ENCODE data around the gene CIDEB. TPM values are rescaled to one million over a fixed set of nuclear protein-coding genes. Genes with fewer than 3 reads are reported as not detected.

The CIDEB gene
- total RNA-seq, 6 donors from 2014 or later: 9.4 to 14.8 (median 12.8) TPM

DNA sequence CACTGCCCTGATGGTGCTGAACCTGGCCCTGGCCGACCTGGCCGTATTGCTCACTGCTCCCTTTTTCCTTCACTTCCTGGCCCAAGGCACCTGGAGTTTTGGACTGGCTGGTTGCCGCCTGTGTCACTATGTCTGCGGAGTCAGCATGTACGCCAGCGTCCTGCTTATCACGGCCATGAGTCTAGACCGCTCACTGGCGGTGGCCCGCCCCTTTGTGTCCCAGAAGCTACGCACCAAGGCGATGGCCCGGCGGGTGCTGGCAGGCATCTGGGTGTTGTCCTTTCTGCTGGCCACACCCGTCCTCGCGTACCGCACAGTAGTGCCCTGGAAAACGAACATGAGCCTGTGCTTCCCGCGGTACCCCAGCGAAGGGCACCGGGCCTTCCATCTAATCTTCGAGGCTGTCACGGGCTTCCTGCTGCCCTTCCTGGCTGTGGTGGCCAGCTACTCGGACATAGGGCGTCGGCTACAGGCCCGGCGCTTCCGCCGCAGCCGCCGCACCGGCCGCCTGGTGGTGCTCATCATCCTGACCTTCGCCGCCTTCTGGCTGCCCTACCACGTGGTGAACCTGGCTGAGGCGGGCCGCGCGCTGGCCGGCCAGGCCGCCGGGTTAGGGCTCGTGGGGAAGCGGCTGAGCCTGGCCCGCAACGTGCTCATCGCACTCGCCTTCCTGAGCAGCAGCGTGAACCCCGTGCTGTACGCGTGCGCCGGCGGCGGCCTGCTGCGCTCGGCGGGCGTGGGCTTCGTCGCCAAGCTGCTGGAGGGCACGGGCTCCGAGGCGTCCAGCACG, 8.2 kb upstream of the CIDEB start:
- TF ChIP-seq EP300 (IDR thresholded peaks at IDR 0.05): peak in 1 of 4 donors; percentile 15
- peak in 1 of 4 donors; percentile 5 for TF ChIP-seq POLR2A (IDR thresholded peaks at IDR 0.05)
- TF ChIP-seq, protein P1, sequence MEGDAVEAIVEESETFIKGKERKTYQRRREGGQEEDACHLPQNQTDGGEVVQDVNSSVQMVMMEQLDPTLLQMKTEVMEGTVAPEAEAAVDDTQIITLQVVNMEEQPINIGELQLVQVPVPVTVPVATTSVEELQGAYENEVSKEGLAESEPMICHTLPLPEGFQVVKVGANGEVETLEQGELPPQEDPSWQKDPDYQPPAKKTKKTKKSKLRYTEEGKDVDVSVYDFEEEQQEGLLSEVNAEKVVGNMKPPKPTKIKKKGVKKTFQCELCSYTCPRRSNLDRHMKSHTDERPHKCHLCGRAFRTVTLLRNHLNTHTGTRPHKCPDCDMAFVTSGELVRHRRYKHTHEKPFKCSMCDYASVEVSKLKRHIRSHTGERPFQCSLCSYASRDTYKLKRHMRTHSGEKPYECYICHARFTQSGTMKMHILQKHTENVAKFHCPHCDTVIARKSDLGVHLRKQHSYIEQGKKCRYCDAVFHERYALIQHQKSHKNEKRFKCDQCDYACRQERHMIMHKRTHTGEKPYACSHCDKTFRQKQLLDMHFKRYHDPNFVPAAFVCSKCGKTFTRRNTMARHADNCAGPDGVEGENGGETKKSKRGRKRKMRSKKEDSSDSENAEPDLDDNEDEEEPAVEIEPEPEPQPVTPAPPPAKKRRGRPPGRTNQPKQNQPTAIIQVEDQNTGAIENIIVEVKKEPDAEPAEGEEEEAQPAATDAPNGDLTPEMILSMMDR (IDR thresholded peaks at IDR 0.05): peak; percentile 20 to 81 (median 44)
- peak; percentile 51 to 70 for TF ChIP-seq POLR2AphosphoS5 (IDR thresholded peaks at IDR 0.05)
- H3K4me3 ChIP-seq: peak overlapping the region in 2 of 4 donors; percentile 19 to 25
- peak; percentile 55 to 90 for DNase-seq
- H3K9me3 ChIP-seq: no peaks in the 10 kb centered on the region
- H3K4me1 ChIP-seq: peaks cover 60 to 71% (median 66%) of the 10 kb centered on the region in 4 donors
- H3K27ac ChIP-seq: peak overlapping the region; percentile 79 to 93 (median 91)
- WGBS, 2 donors: 52 to 55% methylated on average over 26 to 55 of the region's 70 CpGs
- H3K27me3 ChIP-seq: no peaks in the 10 kb centered on the region
- peak; percentile 25 to 32 for ATAC-seq (ENCODE audit: low FRiP score in 2 of 2)
- H3K36me3 ChIP-seq: peaks cover 0 to 11% (median 3%) of the 10 kb centered on the region in 4 donors

DNA sequence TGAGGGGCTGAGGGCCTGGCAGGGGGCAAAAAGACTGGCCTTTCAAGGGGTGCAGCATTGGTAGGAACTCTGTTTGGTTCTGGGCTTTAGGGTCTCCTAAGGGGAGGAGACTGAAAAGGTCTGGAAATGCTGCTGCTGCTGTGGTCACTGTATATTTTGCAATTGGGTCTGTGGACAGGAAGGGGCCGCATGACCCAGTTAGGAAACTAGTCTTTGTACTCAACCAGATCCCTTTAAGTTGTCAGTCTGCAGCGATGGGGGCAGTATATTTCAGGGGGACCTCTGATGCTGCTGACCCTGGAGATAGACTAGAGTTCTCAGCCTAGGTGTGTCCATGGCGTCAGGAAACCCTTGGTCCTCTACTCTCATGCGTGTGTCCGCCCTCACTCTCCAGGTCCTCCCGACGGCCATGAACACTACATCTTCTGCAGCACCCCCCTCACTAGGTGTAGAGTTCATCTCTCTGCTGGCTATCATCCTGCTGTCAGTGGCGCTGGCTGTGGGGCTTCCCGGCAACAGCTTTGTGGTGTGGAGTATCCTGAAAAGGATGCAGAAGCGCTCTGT, 7.5 kb upstream of the CIDEB start:
- ATAC-seq (ENCODE audit: low FRiP score in 2 of 2) (no peak), DNase-seq (no peak)
- TF ChIP-seq EP300 (IDR thresholded peaks at IDR 0.05): no peak
- TF ChIP-seq POLR2A (IDR thresholded peaks at IDR 0.05): no peak
- TF ChIP-seq, protein P1 (IDR thresholded peaks at IDR 0.05): no peak
- TF ChIP-seq POLR2AphosphoS5 (IDR thresholded peaks at IDR 0.05): no peak
- 72 to 75% methylated on average over 6 to 10 of the region's 10 CpGs for WGBS, 2 donors
- H3K4me3 ChIP-seq: peak overlapping the region in 1 of 4 donors; percentile 25
- no peaks in the 10 kb centered on the region for H3K27me3 ChIP-seq
- H3K4me1 ChIP-seq: peaks cover 67 to 78% (median 72%) of the 10 kb centered on the region in 4 donors
- no peaks in the 10 kb centered on the region for H3K9me3 ChIP-seq
- H3K36me3 ChIP-seq: peaks cover 0 to 9% (median 3%) of the 10 kb centered on the region in 4 donors
- H3K27ac ChIP-seq: peak overlapping the region; percentile 79 to 93 (median 91)

DNA sequence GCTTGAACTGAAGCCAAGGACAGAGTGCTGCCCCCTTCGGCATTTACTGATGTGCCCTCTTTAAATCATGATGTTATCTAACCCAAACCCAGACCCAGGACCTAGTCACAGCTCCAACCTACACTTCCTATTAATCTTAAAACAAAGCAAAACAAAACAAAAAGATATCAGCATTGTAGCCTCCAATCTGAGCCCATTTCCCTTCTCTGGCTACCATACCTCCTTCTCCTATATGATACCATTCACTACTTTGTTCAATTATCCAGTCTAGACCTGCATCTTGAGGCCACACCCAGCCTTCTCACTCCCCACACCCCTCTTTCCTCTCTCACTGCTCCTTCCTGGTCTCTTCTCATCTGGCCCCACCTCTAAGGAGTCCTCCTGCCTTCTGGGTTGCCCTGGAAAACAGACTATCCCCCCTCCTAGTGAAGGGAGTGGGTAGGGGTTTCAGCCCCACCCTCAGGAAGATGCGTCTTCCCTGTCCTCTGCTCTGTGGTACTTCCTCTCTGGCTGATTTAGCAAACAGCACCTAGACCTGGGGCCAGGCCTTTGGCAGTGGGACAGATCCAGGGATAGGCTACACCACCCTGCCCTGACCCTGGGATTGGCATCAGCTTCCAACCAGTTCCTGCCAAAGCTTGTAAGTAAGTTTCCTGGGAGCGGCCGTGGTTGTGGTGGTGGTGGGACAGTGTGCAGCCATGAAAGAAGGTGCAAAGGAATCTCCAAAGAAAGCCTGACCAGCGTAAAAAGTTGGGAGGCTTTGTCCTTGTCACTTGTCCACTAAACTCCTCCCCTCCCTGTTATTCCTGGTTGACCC, 6.8 kb upstream of the CIDEB start:
- Histone ChIP-seq H3K27ac (peak overlapping the region; percentile 79 to 93 (median 91)), H3K4me1 (peaks cover 74 to 85% (median 80%) of the 10 kb centered on the region in 4 donors), H3K9me3 (no peaks in the 10 kb centered on the region), H3K36me3 (peaks cover 0 to 5% (median 2%) of the 10 kb centered on the region in 4 donors), H3K4me3 (peak overlapping the region in 1 of 4 donors; percentile 25), H3K27me3 (no peaks in the 10 kb centered on the region)
- WGBS, 2 donors: 61% methylated on average over 5 of the region's 5 CpGs
- TF ChIP-seq POLR2A (IDR thresholded peaks at IDR 0.05) (no peak), EP300 (IDR thresholded peaks at IDR 0.05) (no peak), POLR2AphosphoS5 (IDR thresholded peaks at IDR 0.05) (no peak)
- TF ChIP-seq, protein P1 (IDR thresholded peaks at IDR 0.05): no peak
- ATAC-seq (ENCODE audit: low FRiP score in 2 of 2): no peak
- no peak for DNase-seq

DNA sequence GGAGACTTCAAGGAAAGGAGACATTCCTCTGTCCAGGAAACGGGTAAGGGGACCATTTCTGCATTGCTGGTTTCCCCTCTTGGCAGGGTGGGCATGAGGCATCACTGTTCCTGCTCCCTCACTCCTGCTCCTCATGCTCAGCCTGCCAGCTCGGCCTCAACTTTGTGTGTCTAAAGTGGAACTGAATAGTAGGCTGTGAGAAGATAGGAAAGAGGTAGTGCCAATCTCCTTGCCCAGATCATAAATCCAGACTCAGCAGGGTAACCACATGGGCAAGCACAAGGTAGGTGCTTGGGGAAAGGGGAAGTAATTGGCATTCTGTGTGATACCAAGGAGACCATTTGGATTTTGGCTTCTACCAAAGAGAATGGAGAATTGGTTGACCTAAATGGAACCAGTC, 6.1 kb upstream of the CIDEB start:
- H3K9me3 ChIP-seq: no peaks in the 10 kb centered on the region
- TF ChIP-seq, protein P1 (IDR thresholded peaks at IDR 0.05): no peak
- TF ChIP-seq POLR2AphosphoS5 (IDR thresholded peaks at IDR 0.05) (no peak), EP300 (IDR thresholded peaks at IDR 0.05) (no peak), POLR2A (IDR thresholded peaks at IDR 0.05) (no peak)
- H3K27me3 ChIP-seq: no peaks in the 10 kb centered on the region
- no peak for DNase-seq
- peaks cover 80 to 92% (median 86%) of the 10 kb centered on the region in 4 donors for H3K4me1 ChIP-seq
- ATAC-seq (ENCODE audit: low FRiP score in 2 of 2): no peak
- no peak overlapping the region for H3K4me3 ChIP-seq
- H3K36me3 ChIP-seq: peaks cover 0 to under 1% (median 0%) of the 10 kb centered on the region in 4 donors
- 67 to 73% methylated on average over 2 of the region's 2 CpGs for WGBS, 2 donors
- peak overlapping the region; percentile 79 to 93 (median 91) for H3K27ac ChIP-seq
